SK-N-SH treated with all-trans-retinoic acid at 6 μM for 48 hours (cell line): Measurements from ENCODE around the gene UCMA.

ENCODE experiments used
- RARB ChIP-seq: fragments of 250-450 bp; sonication (Bioruptor Pico); IDR thresholded peaks from 2 replicates; pipeline ENCODE4 v1.8.0; 2021; ENCODE audit warnings: mild to moderate bottlenecking, moderate library complexity
- TCF4 ChIP-seq: fragments of 250-450 bp; sonication (Bioruptor Pico); IDR thresholded peaks from 2 replicates; pipeline ENCODE4 v1.8.0; 2021; ENCODE audit warnings: mild to moderate bottlenecking, moderate library complexity, borderline replicate concordance
- ZFP30 ChIP-seq: fragments of 450-650 bp; formaldehyde crosslinking; IDR thresholded peaks from 2 replicates; pipeline ENCODE4 v1.5.0; 2022; ENCODE audit warnings: mild to moderate bottlenecking, moderate library complexity
- ZNF565 ChIP-seq: fragments of 450-650 bp; formaldehyde crosslinking; conservative IDR thresholded peaks from 2 replicates; pipeline ENCODE4 v1.5.0; 2020; ENCODE audit warnings: low read depth, mild to moderate bottlenecking, moderate library complexity
- TF ChIP-seq, protein P1 (sequence below): fragments of 250-450 bp; sonication (Bioruptor Pico); IDR thresholded peaks from 2 replicates; pipeline ENCODE4 v1.8.0; 2020; ENCODE audit warnings: mild to moderate bottlenecking, moderate library complexity, borderline replicate concordance
- TF ChIP-seq, protein P2 (sequence below): fragments of 250-450 bp; sonication (Bioruptor Pico); IDR thresholded peaks from 2 replicates; pipeline ENCODE4 v1.5.0; 2020; ENCODE audit warnings: mild to moderate bottlenecking, moderate library complexity

DNA sequence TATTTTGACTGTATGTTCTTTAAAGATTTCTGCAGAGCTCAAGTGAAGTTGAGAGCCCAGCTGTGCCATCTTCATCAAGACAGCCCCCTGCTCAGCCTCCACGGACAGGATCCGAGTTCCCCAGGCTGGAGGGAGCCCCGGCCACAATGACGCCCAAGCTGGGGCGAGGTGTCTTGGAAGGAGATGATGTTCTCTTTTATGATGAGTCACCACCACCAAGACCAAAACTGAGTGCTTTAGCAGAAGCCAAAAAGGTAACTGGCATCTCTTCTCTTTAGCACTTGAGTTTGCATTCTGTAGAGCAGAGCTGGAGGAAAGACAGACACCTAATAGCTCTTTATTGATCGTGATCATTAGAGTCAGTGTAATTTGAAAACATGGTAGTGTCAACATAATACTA, 39.2 kb downstream of the UCMA start:
- TF ChIP-seq, protein P1, sequence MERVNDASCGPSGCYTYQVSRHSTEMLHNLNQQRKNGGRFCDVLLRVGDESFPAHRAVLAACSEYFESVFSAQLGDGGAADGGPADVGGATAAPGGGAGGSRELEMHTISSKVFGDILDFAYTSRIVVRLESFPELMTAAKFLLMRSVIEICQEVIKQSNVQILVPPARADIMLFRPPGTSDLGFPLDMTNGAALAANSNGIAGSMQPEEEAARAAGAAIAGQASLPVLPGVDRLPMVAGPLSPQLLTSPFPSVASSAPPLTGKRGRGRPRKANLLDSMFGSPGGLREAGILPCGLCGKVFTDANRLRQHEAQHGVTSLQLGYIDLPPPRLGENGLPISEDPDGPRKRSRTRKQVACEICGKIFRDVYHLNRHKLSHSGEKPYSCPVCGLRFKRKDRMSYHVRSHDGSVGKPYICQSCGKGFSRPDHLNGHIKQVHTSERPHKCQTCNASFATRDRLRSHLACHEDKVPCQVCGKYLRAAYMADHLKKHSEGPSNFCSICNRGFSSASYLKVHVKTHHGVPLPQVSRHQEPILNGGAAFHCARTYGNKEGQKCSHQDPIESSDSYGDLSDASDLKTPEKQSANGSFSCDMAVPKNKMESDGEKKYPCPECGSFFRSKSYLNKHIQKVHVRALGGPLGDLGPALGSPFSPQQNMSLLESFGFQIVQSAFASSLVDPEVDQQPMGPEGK (CRISPR knock-in tag), result no peak
- TF ChIP-seq ZFP30 (CRISPR knock-in tag) (no peak), ZNF565 (CRISPR knock-in tag) (no peak), RARB (CRISPR knock-in tag) (no peak), TCF4 (CRISPR knock-in tag) (no peak)
- TF ChIP-seq, protein P2, sequence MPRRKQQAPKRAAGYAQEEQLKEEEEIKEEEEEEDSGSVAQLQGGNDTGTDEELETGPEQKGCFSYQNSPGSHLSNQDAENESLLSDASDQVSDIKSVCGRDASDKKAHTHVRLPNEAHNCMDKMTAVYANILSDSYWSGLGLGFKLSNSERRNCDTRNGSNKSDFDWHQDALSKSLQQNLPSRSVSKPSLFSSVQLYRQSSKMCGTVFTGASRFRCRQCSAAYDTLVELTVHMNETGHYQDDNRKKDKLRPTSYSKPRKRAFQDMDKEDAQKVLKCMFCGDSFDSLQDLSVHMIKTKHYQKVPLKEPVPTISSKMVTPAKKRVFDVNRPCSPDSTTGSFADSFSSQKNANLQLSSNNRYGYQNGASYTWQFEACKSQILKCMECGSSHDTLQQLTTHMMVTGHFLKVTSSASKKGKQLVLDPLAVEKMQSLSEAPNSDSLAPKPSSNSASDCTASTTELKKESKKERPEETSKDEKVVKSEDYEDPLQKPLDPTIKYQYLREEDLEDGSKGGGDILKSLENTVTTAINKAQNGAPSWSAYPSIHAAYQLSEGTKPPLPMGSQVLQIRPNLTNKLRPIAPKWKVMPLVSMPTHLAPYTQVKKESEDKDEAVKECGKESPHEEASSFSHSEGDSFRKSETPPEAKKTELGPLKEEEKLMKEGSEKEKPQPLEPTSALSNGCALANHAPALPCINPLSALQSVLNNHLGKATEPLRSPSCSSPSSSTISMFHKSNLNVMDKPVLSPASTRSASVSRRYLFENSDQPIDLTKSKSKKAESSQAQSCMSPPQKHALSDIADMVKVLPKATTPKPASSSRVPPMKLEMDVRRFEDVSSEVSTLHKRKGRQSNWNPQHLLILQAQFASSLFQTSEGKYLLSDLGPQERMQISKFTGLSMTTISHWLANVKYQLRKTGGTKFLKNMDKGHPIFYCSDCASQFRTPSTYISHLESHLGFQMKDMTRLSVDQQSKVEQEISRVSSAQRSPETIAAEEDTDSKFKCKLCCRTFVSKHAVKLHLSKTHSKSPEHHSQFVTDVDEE (CRISPR knock-in tag), result no peak
